WTC11 (cell line): ENCODE measurements around the gene NFX1. TPM values are rescaled to one million over a fixed set of nuclear protein-coding genes. Genes with fewer than 3 reads are reported as not detected.

Experiments used
- ATAC-seq: fragments of 200-7000 bp; cut with Tn5 transposase; 2 replicates; pipeline ENCODE4 v1.10.0; 2021; ENCODE audit warnings: mild to moderate bottlenecking, moderate library complexity
- Bru-seq: library from RNA; stranded (reverse); fragments of 400-500 nt; gene quantifications from one replicate; lab custom pipeline; 2021; lab: Mats Ljungman, UMichigan
- CTCF ChIA-PET: fragments of 300-600 bp; sonication (Branson Sonifier 250); formaldehyde crosslinking; loops from one replicate; lab custom pipeline; 2021; ENCODE audit warnings: antibody characterized with exemption; lab: Charles Lee
- POLR2A ChIA-PET: fragments of 350-600 bp; sonication (Branson Sonifier 250); formaldehyde crosslinking; loops from one replicate; lab custom pipeline; 2021; ENCODE audit warnings: antibody characterized with exemption; lab: Charles Lee
- DNase-seq: peaks from one replicate; pipeline ENCODE4 v3.0.0; 2021; ENCODE audit warnings: low spot score
- H3K27ac Mint-ChIP-seq: 2 replicates; pipeline ENCODE4 v1.8.0; 2021; ENCODE audit warnings: mixed read lengths
- H3K27me3 Mint-ChIP-seq: 2 replicates; pipeline ENCODE4 v1.8.0; 2021; ENCODE audit warnings: low read depth, mild to moderate bottlenecking, moderate library complexity, mixed read lengths
- H3K36me3 Mint-ChIP-seq: 2 replicates; pipeline ENCODE4 v1.8.0; 2021; ENCODE audit warnings: mixed read lengths
- H3K4me1 Mint-ChIP-seq: 2 replicates; pipeline ENCODE4 v1.8.0; 2022; ENCODE audit warnings: mixed read lengths
- H3K4me3 Mint-ChIP-seq: 2 replicates; pipeline ENCODE4 v1.8.0; 2021; ENCODE audit warnings: mild to moderate bottlenecking, moderate library complexity, mixed read lengths
- H3K9me3 Mint-ChIP-seq: 2 replicates; pipeline ENCODE4 v1.8.0; 2021; ENCODE audit warnings: mixed read lengths
- MXD4 ChIP-seq: fragments of 250-450 bp; sonication (Bioruptor Pico); IDR thresholded peaks from 2 replicates; pipeline ENCODE4 v1.8.0; 2021; ENCODE audit warnings: mild to moderate bottlenecking, moderate library complexity, borderline replicate concordance
- NR1H2 ChIP-seq: sonication (generic); formaldehyde crosslinking; IDR thresholded peaks from 2 replicates; pipeline ENCODE4 v1.9.0; 2021; ENCODE audit warnings: mild to moderate bottlenecking, moderate library complexity, missing genetic modification reagents
- OVOL2 ChIP-seq: fragments of 250-450 bp; sonication (Bioruptor Pico); IDR thresholded peaks from 2 replicates; pipeline ENCODE4 v1.9.0; 2021; ENCODE audit warnings: mild to moderate bottlenecking, borderline replicate concordance
- RORB ChIP-seq: fragments of 250-450 bp; sonication (Bioruptor Pico); IDR thresholded peaks from 2 replicates; pipeline ENCODE4 v1.9.0; 2021; ENCODE audit warnings: mild to moderate bottlenecking
- ZBTB21 ChIP-seq: sonication (generic); formaldehyde crosslinking; IDR thresholded peaks from 2 replicates; pipeline ENCODE4 v1.8.1; 2023; ENCODE audit warnings: mild to moderate bottlenecking, missing genetic modification reagents, borderline replicate concordance
- long read RNA-seq, 3 experiments: library from RNA in 1 of 3; library from capped mRNA in 1 of 3; library from polyadenylated mRNA in 1 of 3; unstranded in 2 of 3; stranded (forward) in 1 of 3; transcript quantifications; one replicate each; pipeline ENCODE4 v2.0.0, GENCODE V29; 2021
- total RNA-seq: library from RNA; stranded (reverse); gene quantifications from 3 replicates; pipeline ENCODE4 v1.2.3, GENCODE V29; 2021
- TF ChIP-seq, protein P1 (sequence below): sonication (generic); formaldehyde crosslinking; conservative IDR thresholded peaks from 2 replicates; pipeline ENCODE4 v1.8.1; 2023; ENCODE audit warnings: mild to moderate bottlenecking, low read depth, missing genetic modification reagents, moderate library complexity
- TF ChIP-seq, protein P2 (sequence below): sonication (generic); formaldehyde crosslinking; IDR thresholded peaks from 2 replicates; pipeline ENCODE4 v1.8.1; 2023; ENCODE audit warnings: mild to moderate bottlenecking, missing genetic modification reagents, moderate library complexity
- TF ChIP-seq, protein P3 (sequence below): sonication (generic); formaldehyde crosslinking; IDR thresholded peaks from 2 replicates; pipeline ENCODE4 v1.8.1; 2022; ENCODE audit warnings: mild to moderate bottlenecking, missing genetic modification reagents, moderate library complexity, borderline replicate concordance
- TF ChIP-seq, protein P4 (sequence below): fragments of 250-450 bp; sonication (Bioruptor Pico); conservative IDR thresholded peaks from 2 replicates; pipeline ENCODE4 v1.9.0; 2021; ENCODE audit warnings: mild to moderate bottlenecking
- TF ChIP-seq, protein P5 (sequence below): sonication (generic); formaldehyde crosslinking; IDR thresholded peaks from 2 replicates; pipeline ENCODE4 v1.8.1; 2023; ENCODE audit warnings: mild to moderate bottlenecking, missing genetic modification reagents
- TF ChIP-seq, protein P6 (sequence below): fragments of 250-450 bp; sonication (Bioruptor Pico); IDR thresholded peaks from 2 replicates; pipeline ENCODE4 v2.1.2; 2022; ENCODE audit warnings: mild to moderate bottlenecking, moderate library complexity
- TF ChIP-seq, protein P7 (sequence below): sonication (generic); formaldehyde crosslinking; IDR thresholded peaks from 2 replicates; pipeline ENCODE4 v1.8.1; 2022; ENCODE audit warnings: missing genetic modification reagents, borderline replicate concordance
- TF ChIP-seq, protein P8 (sequence below): sonication (generic); formaldehyde crosslinking; IDR thresholded peaks from 2 replicates; pipeline ENCODE4 v1.8.1; 2022; ENCODE audit warnings: low read depth, missing genetic modification reagents, borderline replicate concordance
- TF ChIP-seq, protein P9 (sequence below): fragments of 200-600 bp; IDR thresholded peaks from 2 replicates; pipeline ENCODE4 v1.8.0; 2022; ENCODE audit warnings: antibody characterized with exemption

NFX1 gene
- total RNA-seq = 25.4 to 30.9 TPM (median 26.5 TPM) in 3 replicates
- Bru-seq, nascent RNA = percentile 74 among the genes with signal in this experiment
- long read RNA-seq, experiment 1, full-length matches to known transcripts = 64 of 148 reads
- long read RNA-seq, experiment 1, partial matches to known transcripts = 17 of 148 reads
- long read RNA-seq, experiment 1, other reads (novel, unspliced or antisense) = 67 of 148 reads
- long read RNA-seq, experiment 2, full-length matches to known transcripts = 7 of 28 reads
- long read RNA-seq, experiment 2, partial matches to known transcripts = 11 of 28 reads
- long read RNA-seq, experiment 2, other reads (novel, unspliced or antisense) = 10 of 28 reads
- long read RNA-seq, experiment 3, partial matches to known transcripts = 10 of 13 reads
- long read RNA-seq, experiment 3, other reads (novel, unspliced or antisense) = 2 of 13 reads

DNA sequence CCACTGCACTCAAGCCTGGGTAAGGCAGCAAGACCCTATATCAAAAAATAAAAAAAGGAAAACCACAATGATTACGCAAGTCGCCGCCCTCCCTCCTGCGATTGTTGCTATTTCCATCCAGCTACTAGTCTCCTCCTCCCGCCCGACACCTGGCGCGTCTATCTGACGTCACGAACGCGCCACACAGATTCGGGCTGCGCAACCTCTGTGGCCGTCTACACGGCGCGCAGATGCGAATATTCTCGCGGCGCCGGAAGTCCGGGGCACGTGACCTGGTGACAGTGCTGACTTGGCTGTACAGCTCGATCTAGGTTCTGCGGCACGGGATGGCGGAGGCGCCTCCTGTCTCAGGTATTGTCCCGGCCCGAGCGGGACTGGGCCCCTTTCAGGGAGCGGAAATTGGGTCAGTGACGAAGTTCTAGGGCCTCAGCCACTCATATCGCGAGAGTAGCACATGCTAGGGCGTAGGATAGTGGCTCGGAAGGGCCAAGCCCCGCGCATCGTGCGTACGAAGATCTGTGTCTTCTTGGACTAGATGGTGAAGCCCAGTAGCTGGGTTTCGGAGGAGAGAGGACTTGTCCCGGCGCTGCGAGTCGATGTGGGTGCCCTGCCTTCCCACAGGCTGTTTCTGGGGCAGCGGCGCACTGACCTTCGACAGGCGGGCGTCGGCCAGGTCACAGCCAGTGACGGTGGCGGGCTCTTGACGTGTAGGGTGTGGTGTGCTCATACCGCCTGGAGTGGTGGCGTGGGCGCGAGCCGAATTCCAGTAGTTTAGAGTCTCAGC lies at the start of gene NFX1:
NFX1 (plus strand) TSS at position 270 of the 784 bp plus-strand sequence; CDS start at position 327, 57 bp downstream.
- peaks cover 14% of the 10 kb centered on the region for H3K4me1 Mint-ChIP-seq
- H3K4me3 Mint-ChIP-seq = peak within 1 kb of the TSS; percentile 99
- H3K9me3 Mint-ChIP-seq = no peaks in the 10 kb centered on the region
- H3K36me3 Mint-ChIP-seq = peaks cover 10% of the 10 kb centered on the region
- ATAC-seq = peak; percentile 90
- POLR2A ChIA-PET = interaction anchor here (0.6 to 1.5 kb wide), 8 partner anchors 12 to 1024 kb away, joined by 3 to 13 read pairs (median 6); partner anchors contain the start of genes BAG1, CHMP5, DNAJA1 and NOL6
- no peaks in the 10 kb centered on the region for H3K27me3 Mint-ChIP-seq
- peak within 1 kb of the TSS; percentile 99 for H3K27ac Mint-ChIP-seq
- CTCF ChIA-PET = interaction anchor here (0.6 to 1.7 kb wide), 6 partner anchors 125 to 233 kb away, joined by 3 to 7 read pairs (median 4); partner anchors contain the start of genes ANKRD18B and AQP3
- peak; percentile 96 for DNase-seq
- TF ChIP-seq, protein P1, sequence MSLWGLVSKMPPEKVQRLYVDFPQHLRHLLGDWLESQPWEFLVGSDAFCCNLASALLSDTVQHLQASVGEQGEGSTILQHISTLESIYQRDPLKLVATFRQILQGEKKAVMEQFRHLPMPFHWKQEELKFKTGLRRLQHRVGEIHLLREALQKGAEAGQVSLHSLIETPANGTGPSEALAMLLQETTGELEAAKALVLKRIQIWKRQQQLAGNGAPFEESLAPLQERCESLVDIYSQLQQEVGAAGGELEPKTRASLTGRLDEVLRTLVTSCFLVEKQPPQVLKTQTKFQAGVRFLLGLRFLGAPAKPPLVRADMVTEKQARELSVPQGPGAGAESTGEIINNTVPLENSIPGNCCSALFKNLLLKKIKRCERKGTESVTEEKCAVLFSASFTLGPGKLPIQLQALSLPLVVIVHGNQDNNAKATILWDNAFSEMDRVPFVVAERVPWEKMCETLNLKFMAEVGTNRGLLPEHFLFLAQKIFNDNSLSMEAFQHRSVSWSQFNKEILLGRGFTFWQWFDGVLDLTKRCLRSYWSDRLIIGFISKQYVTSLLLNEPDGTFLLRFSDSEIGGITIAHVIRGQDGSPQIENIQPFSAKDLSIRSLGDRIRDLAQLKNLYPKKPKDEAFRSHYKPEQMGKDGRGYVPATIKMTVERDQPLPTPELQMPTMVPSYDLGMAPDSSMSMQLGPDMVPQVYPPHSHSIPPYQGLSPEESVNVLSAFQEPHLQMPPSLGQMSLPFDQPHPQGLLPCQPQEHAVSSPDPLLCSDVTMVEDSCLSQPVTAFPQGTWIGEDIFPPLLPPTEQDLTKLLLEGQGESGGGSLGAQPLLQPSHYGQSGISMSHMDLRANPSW (CRISPR knock-in tag) = no peak
- TF ChIP-seq, protein P2, sequence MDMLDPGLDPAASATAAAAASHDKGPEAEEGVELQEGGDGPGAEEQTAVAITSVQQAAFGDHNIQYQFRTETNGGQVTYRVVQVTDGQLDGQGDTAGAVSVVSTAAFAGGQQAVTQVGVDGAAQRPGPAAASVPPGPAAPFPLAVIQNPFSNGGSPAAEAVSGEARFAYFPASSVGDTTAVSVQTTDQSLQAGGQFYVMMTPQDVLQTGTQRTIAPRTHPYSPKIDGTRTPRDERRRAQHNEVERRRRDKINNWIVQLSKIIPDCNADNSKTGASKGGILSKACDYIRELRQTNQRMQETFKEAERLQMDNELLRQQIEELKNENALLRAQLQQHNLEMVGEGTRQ (CRISPR knock-in tag) = peak; percentile 99
- TF ChIP-seq, protein P3, sequence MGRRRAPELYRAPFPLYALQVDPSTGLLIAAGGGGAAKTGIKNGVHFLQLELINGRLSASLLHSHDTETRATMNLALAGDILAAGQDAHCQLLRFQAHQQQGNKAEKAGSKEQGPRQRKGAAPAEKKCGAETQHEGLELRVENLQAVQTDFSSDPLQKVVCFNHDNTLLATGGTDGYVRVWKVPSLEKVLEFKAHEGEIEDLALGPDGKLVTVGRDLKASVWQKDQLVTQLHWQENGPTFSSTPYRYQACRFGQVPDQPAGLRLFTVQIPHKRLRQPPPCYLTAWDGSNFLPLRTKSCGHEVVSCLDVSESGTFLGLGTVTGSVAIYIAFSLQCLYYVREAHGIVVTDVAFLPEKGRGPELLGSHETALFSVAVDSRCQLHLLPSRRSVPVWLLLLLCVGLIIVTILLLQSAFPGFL (CRISPR knock-in tag) = no peak
- TF ChIP-seq, protein P4, sequence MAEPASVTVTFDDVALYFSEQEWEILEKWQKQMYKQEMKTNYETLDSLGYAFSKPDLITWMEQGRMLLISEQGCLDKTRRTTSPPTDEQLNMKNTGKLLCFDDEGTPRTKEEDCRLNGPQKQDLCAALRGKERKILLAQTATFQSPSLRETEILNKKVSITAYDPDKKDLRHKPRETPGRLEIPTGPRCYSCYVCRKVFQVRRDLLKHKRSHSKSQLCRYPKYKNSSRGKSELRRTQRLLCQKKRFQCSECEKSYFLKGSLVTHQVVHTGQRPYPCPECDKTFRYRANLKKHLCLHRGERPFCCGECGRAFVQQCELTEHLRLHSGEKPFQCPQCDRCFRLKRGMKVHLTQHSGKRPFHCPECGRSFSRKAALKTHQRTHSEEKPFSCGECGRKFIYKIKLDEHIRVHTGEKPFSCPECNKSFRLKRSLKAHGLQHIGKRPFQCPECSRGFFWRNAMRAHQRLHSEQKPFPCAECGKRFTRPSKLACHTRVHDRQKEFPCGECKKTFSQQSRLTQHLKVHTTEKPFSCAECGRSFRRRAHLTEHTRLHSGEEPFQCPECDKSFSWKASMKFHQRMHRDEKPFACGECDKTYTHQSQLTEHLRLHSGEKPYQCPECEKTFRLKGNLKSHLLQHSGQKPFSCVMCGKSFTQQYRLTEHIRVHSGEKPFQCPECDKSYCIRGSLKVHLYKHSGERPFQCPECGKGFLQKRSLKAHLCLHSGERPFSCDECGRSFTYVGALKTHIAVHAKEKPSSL (CRISPR knock-in tag) = no peak
- TF ChIP-seq MXD4 (CRISPR knock-in tag) = no peak
- TF ChIP-seq, protein P5, sequence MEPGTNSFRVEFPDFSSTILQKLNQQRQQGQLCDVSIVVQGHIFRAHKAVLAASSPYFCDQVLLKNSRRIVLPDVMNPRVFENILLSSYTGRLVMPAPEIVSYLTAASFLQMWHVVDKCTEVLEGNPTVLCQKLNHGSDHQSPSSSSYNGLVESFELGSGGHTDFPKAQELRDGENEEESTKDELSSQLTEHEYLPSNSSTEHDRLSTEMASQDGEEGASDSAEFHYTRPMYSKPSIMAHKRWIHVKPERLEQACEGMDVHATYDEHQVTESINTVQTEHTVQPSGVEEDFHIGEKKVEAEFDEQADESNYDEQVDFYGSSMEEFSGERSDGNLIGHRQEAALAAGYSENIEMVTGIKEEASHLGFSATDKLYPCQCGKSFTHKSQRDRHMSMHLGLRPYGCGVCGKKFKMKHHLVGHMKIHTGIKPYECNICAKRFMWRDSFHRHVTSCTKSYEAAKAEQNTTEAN (CRISPR knock-in tag) = 0 out of 2 replicates have a peak, but pooled peaks have one; percentile 81
- TF ChIP-seq, protein P6, sequence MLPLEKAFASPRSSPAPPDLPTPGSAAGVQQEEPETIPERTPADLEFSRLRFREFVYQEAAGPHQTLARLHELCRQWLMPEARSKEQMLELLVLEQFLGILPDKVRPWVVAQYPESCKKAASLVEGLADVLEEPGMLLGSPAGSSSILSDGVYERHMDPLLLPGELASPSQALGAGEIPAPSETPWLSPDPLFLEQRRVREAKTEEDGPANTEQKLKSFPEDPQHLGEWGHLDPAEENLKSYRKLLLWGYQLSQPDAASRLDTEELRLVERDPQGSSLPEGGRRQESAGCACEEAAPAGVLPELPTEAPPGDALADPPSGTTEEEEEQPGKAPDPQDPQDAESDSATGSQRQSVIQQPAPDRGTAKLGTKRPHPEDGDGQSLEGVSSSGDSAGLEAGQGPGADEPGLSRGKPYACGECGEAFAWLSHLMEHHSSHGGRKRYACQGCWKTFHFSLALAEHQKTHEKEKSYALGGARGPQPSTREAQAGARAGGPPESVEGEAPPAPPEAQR (CRISPR knock-in tag) = no peak
- TF ChIP-seq RORB (CRISPR knock-in tag) = no peak
- TF ChIP-seq, protein P7, sequence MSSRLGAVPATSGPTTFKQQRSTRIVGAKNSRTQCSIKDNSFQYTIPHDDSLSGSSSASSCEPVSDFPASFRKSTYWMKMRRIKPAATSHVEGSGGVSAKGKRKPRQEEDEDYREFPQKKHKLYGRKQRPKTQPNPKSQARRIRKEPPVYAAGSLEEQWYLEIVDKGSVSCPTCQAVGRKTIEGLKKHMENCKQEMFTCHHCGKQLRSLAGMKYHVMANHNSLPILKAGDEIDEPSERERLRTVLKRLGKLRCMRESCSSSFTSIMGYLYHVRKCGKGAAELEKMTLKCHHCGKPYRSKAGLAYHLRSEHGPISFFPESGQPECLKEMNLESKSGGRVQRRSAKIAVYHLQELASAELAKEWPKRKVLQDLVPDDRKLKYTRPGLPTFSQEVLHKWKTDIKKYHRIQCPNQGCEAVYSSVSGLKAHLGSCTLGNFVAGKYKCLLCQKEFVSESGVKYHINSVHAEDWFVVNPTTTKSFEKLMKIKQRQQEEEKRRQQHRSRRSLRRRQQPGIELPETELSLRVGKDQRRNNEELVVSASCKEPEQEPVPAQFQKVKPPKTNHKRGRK (CRISPR knock-in tag) = no peak
- no peak for TF ChIP-seq OVOL2 (CRISPR knock-in tag)
- TF ChIP-seq NR1H2 (CRISPR knock-in tag) = no peak
- TF ChIP-seq ZBTB21 (CRISPR knock-in tag) = peak; percentile 85; the same call in 1 of the 2 replicates
- TF ChIP-seq, protein P8, sequence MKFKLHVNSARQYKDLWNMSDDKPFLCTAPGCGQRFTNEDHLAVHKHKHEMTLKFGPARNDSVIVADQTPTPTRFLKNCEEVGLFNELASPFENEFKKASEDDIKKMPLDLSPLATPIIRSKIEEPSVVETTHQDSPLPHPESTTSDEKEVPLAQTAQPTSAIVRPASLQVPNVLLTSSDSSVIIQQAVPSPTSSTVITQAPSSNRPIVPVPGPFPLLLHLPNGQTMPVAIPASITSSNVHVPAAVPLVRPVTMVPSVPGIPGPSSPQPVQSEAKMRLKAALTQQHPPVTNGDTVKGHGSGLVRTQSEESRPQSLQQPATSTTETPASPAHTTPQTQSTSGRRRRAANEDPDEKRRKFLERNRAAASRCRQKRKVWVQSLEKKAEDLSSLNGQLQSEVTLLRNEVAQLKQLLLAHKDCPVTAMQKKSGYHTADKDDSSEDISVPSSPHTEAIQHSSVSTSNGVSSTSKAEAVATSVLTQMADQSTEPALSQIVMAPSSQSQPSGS (CRISPR knock-in tag) = no peak
- TF ChIP-seq, protein P9, sequence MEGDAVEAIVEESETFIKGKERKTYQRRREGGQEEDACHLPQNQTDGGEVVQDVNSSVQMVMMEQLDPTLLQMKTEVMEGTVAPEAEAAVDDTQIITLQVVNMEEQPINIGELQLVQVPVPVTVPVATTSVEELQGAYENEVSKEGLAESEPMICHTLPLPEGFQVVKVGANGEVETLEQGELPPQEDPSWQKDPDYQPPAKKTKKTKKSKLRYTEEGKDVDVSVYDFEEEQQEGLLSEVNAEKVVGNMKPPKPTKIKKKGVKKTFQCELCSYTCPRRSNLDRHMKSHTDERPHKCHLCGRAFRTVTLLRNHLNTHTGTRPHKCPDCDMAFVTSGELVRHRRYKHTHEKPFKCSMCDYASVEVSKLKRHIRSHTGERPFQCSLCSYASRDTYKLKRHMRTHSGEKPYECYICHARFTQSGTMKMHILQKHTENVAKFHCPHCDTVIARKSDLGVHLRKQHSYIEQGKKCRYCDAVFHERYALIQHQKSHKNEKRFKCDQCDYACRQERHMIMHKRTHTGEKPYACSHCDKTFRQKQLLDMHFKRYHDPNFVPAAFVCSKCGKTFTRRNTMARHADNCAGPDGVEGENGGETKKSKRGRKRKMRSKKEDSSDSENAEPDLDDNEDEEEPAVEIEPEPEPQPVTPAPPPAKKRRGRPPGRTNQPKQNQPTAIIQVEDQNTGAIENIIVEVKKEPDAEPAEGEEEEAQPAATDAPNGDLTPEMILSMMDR = no peak
